Ecto neural progenitor cell (in vitro differentiated cells): ENCODE measurements around the gene PDE6H.

Source experiments
- DNase-seq: peaks from one replicate; pipeline ENCODE4 v3.0.0-alpha.2; 2018; ENCODE audit warnings: low spot score

Gene PDE6H

GRCh38 chr12:15001733-15002382, 29.0 kb downstream of the PDE6H start:
- DNase-seq = peak; percentile 63

- DNase-seq = no peak
Measured at GRCh38 chr12:15004421-15004820, 31.6 kb downstream of the PDE6H start.

GRCh38 chr12:15005064-15005463, 32.2 kb downstream of the PDE6H start:
- no peak for DNase-seq

GRCh38 chr12:15007551-15007950, 34.7 kb downstream of the PDE6H start:
- no peak for DNase-seq

DNA sequence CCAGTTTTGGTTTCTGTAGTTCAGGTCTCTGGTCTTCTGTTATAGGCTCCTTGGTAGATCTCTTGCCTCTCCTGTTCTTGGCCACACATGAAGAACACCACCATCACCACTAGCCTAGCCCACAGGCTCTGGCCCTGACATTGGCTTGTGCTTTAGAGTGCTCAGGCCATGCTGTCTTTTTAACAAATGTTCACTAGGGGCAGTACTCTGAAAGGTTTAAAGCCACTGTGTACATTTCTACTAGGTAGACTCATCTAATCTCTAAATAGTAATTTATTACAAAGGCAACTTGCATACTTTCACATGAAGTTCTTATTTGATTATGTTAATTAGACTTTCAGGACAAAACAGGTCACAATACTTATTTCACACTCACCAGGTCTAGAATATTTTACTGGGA, 38.3 kb downstream of the PDE6H start:
- no peak for DNase-seq

DNA sequence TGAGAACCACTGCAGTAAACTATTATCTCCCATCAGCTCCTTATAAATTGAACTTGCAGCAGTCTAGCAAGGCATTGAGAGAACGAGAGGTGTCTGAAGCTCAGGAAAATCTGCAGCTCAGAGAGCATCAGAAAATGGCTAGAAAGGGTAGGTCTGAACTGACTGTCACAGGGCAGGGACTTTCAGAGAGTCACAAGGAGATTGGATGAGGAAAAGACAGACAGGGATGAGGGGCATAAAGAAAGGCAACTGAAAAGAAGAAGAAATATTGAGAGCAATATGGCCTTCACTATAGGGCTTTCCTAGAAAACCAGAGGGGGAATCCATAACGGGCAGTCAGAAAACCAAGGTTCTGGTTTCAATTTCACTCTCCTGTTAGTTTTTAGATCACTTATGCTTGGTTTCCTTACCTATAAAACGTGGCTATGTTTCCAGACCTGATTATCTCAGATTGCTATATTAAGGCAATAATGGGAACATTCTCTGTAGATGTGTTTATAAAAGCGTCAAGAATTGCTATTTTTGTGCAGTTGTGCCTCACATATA, 40.9 kb downstream of the PDE6H start:
- DNase-seq = no peak

GRCh38 chr12:15014708-15015107, 41.9 kb downstream of the PDE6H start:
- no peak for DNase-seq

GRCh38 chr12:15015121-15015520, 42.3 kb downstream of the PDE6H start:
- no peak for DNase-seq

DNA sequence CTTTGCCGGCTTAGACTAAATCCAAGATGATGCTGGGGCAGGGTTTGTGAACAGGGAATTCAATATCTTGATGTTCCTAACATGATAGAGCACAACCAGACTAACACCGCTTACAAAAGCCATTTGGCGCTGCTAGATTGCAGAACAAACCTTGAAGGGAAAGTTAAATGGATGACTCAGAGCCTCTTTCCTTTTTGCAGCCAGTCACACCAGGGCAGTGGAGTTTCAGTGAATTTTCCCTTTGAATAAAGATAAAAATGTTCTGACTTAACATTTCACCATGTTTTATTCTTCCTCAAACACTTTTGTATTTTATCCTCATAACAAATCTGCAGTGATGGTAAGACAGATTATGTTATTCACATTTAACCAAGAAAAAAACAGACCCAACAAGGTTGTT, 47.3 kb downstream of the PDE6H start:
- DNase-seq = no peak
